NCI-H1694 treated with DMSO at 0.1 percent for 48 hours (cell line): ENCODE data around the gene TRAK2.
"Not testable (repeated sequence)": the region's sequence is repeated elsewhere in the genome, so short reads cannot be mapped to it uniquely, and the experiment has no call there.

ENCODE experiments used
- DNase-seq: peaks from one replicate; lab custom pipeline; 2025; lab: John Stamatoyannopoulos, UW

TRAK2 gene

GRCh38 chr2:201451292-201452057 lies at the start of gene TRAK2, which contains the start of gene STRADB:
TSS of gene TRAK2 (minus strand) at chr2:201451458. CDS start at chr2:201420507, 30,951 bp downstream.
TSS of gene STRADB (plus strand) at chr2:201451740. CDS start at chr2:201454841, 3,101 bp downstream.
- peak; percentile 96 for DNase-seq

GRCh38 chr2:201500534-201500933 lies 49.3 kb upstream of the TRAK2 start:
- no peak for DNase-seq

- DNase-seq = no peak
Observed at GRCh38 chr2:201496785-201497184, 45.5 kb upstream of the TRAK2 start.

GRCh38 chr2:201490291-201490690 lies 39.0 kb upstream of the TRAK2 start:
- no peak for DNase-seq

- DNase-seq = no peak
Observed at GRCh38 chr2:201484805-201485204, 33.5 kb upstream of the TRAK2 start.

- not testable (repeated sequence) for DNase-seq
Observed at GRCh38 chr2:201483758-201484157, 32.5 kb upstream of the TRAK2 start.

- DNase-seq = no peak
Observed at GRCh38 chr2:201483342-201483741, 32.1 kb upstream of the TRAK2 start.

GRCh38 chr2:201482543-201482942 lies 31.3 kb upstream of the TRAK2 start:
- no peak for DNase-seq

- DNase-seq = no peak
Observed at GRCh38 chr2:201472411-201472810, 21.2 kb upstream of the TRAK2 start.

- DNase-seq = no peak
Observed at GRCh38 chr2:201471732-201472393, 20.6 kb upstream of the TRAK2 start.

GRCh38 chr2:201470821-201471731 lies 19.8 kb upstream of the TRAK2 start:
- no peak for DNase-seq

GRCh38 chr2:201467666-201468065 lies 16.4 kb upstream of the TRAK2 start:
- no peak for DNase-seq

- DNase-seq = peak; percentile 76
Observed at GRCh38 chr2:201466050-201466675, 14.9 kb upstream of the TRAK2 start.

GRCh38 chr2:201465524-201465971 lies 14.3 kb upstream of the TRAK2 start:
- no peak for DNase-seq

- DNase-seq = no peak
Observed at GRCh38 chr2:201464547-201464946, 13.3 kb upstream of the TRAK2 start.

GRCh38 chr2:201460532-201460931 lies 9.3 kb upstream of the TRAK2 start:
- no peak for DNase-seq

GRCh38 chr2:201458381-201458780 lies 7.1 kb upstream of the TRAK2 start:
- DNase-seq = no peak

GRCh38 chr2:201452922-201453643 lies 1.8 kb upstream of the TRAK2 start:
- DNase-seq = no peak

GRCh38 chr2:201452058-201452921 lies 1.0 kb upstream of the TRAK2 start:
- DNase-seq = peak; percentile 24

GRCh38 chr2:201450954-201451291 lies 335 bp downstream of the TRAK2 start:
- DNase-seq = peak; percentile 58
